OCI-LY1 (cell line): ENCODE results near the gene CLEC12A.

Experiments used
- CTCF ChIP-seq: fragments of 200-600 bp; sonication (generic), shearing (Covaris generic); IDR thresholded peaks from 2 replicates; pipeline ENCODE4 v1.5.1; 2017; ENCODE audit warnings: mild to moderate bottlenecking, antibody characterized with exemption, low read length, moderate library complexity, mixed read lengths
- EZH2 ChIP-seq: fragments of 200-600 bp; sonication (generic), shearing (Covaris generic); IDR thresholded peaks from 2 replicates; pipeline ENCODE4 v1.8.0; 2017; ENCODE audit warnings: borderline replicate concordance, mixed run types, mild to moderate bottlenecking, antibody characterized with exemption, low read length, moderate library complexity, mixed read lengths

GRCh38 chr12:9933958-9934357, 37.3 kb upstream of the CLEC12A start:
- TF ChIP-seq CTCF (no peak), EZH2 (no peak)
